GM23248 (cell line): ENCODE data around the gene ARHGDIB.

ENCODE experiments used
- EZH2 ChIP-seq: fragments of 200-600 bp; sonication (generic); IDR thresholded peaks from 2 replicates; pipeline ENCODE4 v1.6.1; 2018; ENCODE audit warnings: antibody characterized with exemption, mild to moderate bottlenecking; ENCODE audit not compliant: insufficient read depth, poor library complexity, severe bottlenecking
- EZH2phosphoT487 ChIP-seq: fragments of 200-600 bp; sonication (generic); IDR thresholded peaks from 2 replicates; pipeline ENCODE4 v1.6.1; 2018; ENCODE audit warnings: antibody characterized with exemption, moderate library complexity, mild to moderate bottlenecking, low read depth; ENCODE audit not compliant: insufficient read depth

DNA sequence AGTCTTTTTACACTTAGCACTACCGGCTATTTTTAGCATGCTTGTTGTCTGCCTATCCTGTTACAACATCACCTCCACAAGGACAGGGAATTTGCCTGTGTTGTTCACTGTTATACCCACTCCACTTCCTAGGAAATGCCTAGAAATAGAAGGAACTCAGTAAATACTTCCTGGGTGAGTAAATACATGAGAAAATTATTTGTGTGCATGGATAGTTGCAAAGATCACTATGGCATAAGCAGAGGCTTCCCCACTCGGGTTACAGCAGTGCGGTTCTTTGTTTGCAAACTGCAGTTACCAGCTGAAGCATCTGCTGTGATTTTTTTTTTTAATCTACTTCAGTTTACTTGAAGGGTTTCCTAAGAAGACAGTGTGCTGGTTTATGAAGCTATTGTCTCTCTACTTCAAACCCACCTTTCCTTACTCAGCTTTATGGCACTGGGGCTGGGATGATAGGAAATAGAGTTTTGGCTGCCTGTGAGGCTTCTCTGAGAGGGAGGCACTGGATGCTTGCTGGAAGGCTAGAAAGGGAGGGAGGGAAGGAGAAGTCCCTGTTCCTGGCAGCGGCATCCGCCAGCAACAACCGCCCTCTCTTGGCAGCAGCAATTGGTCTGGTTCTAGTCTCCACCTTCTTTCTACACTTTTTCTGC, 40.5 kb upstream of the ARHGDIB start:
- TF ChIP-seq EZH2phosphoT487 (no peak), EZH2 (no peak)
